NCI-H446 (cell line): Measurements from ENCODE around the gene NOL9.

Experiments used
- DNase-seq, 2 experiments: peaks; one replicate each; lab custom pipeline; 2025; lab: John Stamatoyannopoulos, UW

Gene NOL9

DNA sequence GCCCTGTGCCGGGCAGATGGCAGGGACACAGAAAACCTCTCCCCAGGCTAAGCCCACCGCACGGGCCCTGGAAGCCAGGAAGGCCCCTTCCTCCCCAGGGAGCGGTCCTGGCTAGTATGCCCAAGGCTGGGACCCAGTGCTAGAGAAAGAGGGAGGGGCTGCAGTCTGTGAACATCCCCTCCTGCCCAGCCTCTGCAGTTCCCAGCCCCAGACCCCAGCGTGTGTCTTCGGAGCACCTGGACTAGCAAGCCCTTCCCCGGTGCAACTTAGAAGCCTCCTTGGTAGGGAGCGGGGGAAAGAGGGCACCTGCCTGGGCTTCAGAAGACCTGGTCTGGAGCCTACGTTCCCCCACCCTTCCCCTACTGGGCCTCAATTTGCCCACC is 64.9 kb downstream of the NOL9 start:
- DNase-seq, result no peak

GRCh38 chr1:6488602-6489382 is 65.5 kb downstream of the NOL9 start:
- no peak for DNase-seq

DNA sequence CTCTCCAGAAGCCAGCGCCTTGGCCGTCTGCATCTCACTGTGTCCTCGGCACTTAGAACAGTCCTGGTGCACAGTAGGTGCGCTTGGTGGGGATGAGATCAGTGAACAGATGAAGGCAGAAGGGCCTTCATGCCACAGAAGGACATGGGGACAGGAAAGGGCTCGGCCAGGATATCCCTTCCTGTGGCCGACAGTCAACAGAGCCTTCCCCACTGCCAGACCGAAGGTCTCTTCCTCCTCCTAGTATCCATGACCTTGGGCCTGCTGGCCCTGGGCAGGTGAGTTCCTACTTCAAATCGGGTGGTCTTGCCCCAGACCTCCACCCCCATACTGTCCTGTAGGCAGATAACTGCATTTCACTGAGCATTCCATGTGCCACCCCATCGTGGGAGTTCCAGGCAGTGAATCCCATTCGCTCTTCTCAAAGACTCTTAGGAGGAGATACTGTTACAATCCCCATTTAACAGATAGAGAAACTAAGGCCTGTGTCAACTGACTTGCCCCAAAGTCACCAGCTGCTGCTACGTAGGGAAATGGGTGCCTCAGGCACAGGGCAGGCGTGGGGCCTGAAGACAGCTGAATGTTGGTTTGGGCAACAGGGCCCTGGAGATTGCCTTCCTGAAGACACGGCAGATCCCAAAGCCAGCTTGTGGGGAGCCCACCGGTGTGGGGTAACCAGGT is 66.4 kb downstream of the NOL9 start:
- no peak for DNase-seq

DNA sequence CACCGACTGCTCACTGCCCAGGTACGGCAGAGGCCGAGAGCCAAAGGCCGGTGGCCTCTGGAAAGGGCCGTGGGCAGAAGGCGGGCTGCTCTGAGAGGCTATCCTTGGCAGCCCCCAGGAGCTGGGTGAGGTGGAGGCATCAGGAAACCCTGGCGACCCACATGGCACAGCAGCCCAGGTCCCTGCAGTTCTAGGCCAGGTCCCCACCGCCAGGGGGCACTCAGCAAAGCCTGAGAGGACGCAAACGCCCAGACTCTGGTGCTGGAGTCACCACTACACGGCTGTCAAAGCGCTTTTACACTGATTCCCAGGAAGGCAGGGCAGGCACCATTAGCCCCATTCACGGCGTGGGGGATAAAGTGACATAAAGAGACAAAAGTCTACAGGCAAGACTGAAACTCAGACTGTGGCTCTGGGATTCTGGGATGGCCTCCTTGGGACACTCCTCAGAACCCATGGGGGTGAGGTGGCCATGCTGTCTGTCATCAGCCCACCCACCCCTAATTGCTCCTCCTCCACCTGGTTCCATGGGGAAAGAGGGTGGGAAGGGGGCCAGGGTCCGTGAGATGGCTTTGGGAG is 67.8 kb downstream of the NOL9 start:
- peak; percentile 74 to 89 for DNase-seq

DNA sequence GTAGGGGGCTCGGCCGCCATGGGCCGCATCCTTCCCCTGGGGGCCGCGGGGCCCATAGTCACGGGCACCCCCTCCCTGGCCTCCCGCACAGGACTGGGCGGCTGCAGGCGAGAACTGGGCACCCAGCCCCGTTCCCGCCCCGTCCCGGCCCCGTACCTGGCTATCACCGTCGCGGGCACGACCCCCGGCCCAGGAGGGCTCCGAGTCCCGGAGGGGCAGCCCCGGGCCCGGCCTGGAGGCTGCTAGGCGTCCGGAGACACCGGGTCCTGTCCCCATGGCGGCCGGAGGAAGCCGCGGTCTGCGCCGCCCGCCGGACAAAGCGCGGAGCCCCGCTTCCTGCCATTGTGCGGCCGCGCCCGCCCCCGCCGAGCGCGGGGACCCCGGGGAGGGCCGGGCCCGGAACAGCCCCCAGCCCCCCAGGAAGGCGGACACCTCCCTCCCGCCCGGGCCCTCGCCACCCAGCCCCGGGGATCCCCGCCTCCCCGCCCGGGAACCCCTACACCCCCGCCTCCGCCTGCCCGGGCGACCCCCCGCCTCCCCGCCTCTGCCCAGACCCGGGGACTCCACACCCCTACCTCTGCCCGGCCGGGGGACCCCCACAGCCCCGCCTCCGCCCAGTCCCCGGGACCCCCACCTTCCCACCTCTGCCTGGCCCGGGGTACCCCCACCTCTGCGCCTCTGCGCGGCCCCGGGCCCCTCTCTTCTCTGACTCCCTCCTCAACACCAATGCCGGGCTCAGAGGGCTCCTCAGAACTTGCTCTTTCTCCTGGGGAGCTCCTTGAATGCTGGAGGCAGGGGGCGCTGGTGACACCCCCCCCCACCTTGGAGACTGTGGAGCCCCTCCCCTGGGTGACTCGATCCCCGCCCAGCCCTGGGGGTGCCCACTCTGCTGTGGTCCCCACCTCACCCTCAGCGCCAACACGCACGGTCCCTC is 68.9 kb downstream of the NOL9 start:
- DNase-seq, result no peak

DNA sequence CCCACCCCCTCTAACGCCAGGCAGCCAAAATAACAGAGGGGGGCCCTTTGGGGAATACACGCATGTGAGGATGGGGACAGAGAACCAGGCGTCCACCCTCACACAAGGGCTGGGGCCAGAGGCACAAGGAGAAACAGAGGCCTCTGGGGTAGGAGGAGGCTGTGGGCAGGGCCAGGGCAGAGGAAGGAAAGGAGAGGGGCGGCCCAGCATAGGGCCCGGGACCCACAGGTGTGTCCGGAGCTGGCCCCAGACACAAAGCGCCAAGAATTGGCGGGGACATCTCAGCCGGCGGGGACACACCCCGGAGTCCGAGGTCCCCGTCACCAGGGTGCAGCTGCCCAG is 69.5 kb downstream of the NOL9 start:
- DNase-seq, result no peak

GRCh38 chr1:6483761-6484117 is 70.6 kb downstream of the NOL9 start:
- DNase-seq, result no peak

- DNase-seq, result no peak
Measured at GRCh38 chr1:6483017-6483760, 71.1 kb downstream of the NOL9 start.

DNA sequence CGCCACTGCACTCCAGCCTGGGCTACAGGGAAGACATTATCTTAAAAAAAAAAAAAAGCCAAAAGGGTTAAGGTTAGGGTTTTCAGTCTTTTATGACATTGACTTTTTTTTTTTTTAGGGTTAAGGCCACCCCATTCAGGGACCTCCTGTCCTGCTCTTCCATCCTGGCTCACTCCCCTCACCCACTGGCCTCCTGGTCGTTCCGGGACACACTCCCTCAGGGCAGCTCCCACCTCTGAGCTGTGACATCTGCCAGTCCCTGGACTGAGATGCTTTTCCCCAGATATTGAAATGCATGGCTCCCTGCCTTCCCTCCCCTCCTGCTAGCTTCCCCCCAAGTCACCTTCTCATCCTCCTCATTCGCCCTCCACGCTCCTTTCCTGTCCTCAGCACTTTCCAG is 72.5 kb downstream of the NOL9 start:
- DNase-seq, result no peak

DNA sequence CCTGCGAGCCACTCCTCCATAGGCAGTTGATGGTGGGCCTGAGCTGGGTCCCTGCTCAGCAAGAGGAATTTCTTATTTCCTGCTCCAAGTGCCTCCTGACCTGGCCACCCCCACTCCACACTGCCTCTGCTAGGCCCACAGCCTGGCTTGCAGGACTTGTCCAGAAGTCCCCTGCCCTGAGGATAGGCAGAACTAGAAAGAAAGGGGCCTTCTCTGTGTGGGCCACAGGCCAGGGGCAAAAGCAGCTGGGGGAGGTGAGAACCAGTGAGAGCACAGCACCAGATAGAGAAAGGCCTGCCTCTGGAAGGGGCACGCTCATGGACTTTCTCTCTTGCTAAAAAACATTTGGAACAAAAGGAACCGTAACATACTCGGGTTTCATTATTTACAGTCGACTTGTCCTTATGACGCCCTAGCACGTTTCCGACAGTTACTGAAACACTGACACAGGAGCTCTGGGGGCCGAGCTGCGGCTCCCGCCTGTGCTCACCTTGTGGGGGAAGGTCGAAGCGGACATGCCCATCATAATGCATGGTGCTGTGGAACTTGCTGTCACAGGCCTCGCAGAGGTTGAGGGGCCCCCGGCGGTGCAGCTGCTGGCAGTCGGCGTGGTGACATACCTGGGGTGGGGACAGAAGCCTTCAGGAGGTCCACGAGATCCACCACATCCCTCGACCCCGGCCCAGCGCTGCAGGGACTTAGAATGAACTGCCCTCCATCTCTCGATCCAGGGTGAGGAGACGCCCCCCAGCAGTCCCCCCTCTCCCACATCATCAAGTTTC is 77.1 kb downstream of the NOL9 start:
- no peak for DNase-seq

DNA sequence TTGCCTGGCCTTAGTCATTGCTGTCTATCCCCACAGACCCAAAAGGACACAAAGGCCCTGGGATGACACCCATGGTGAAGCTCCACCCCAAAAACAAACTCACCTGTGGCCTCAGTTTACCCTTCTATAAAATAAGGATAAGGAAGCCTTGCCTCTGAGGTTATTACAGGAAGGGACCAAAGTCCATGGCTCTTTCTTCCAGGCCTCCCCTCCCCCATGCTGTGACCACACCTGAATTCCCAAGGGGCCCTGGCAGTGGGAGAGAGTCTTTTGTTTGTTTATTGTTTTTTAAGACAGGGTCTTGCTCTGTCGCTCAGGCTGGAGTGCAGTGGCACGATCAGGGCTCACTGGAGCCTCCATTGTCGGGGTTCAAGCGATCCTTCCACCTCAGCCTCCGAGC is 77.8 kb downstream of the NOL9 start:
- DNase-seq, result no peak

DNA sequence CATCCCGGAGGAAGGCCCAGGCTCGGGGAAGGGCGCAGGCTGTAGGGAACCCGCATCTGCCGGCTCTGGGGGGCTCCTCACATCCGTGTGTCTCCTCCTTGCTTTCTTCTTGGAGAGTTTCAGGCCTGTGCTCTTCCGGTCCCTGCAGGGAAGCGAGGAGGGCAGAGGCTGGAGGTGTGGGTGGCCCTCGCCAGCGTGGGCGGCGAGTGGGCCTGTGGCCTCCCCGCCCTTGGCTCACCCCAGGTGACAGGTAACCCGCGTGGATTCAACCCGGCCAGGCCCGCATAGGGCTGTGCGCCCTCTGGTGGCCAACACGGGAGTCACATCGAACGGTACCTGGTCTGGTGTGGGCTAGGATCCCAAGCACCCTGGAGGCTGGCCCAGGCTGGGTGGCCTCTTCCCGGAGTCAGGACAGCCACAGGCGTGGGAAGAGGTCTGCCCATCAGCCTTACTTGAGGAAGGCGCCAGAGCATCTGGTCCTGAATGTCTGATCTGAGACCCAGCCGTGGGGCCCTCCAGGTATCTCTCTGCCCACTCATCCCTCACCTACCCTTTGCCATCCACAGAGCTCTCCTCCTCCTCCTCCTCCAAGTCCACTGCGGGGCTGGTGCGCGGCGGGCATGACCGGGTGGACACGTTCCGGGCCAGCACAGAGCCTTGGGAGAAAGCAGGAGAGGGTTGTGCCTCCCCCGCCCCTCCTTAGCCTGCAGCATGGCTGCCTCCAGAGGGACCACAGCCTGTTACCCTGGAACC is 78.8 kb downstream of the NOL9 start:
- DNase-seq, result peak; percentile 32 to 62

GRCh38 chr1:6474815-6475282 is 79.5 kb downstream of the NOL9 start:
- no peak for DNase-seq

DNA sequence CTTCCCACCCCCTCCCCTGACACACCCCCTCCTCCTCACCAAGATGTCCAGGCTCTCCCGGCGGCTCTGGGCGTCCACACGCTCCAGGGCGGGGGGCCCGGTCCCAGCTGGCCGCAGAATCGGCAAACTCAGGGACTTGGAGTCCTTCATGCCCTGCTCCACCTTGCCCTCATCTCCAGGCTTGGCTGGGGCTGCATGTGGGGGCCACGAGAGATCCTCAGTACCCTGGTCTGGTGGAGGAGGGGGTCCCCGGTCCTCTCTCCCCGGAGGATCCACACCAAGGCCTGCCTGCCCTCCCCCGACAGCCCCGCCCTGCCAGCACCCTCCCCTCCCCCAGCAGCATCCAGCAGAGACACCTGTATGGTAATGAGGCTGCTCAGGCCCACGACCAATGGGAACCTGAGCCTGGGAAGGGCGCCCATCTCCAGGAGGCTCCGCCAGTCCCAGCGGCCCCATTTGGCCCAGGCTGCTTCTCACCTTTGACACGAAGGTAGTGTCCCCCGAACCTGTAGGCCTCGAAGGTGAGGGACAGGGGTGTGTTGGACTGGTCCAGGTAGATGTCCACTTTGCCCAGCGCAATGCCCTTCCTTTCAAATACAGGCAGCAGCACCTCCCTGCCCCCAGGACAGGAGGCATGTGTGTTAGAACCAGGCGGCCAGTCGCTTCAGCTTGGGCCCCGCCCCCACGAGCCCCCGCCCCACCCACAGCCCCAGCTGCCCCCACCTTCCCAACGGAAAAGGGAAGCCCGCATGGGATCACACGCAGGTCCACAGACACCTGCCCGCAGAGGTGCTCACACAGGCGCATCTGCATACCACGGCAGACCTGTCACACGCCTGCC is 80.1 kb downstream of the NOL9 start:
- no peak for DNase-seq

- DNase-seq, result no peak
Measured at GRCh38 chr1:6473156-6473555, 81.2 kb downstream of the NOL9 start.

DNA sequence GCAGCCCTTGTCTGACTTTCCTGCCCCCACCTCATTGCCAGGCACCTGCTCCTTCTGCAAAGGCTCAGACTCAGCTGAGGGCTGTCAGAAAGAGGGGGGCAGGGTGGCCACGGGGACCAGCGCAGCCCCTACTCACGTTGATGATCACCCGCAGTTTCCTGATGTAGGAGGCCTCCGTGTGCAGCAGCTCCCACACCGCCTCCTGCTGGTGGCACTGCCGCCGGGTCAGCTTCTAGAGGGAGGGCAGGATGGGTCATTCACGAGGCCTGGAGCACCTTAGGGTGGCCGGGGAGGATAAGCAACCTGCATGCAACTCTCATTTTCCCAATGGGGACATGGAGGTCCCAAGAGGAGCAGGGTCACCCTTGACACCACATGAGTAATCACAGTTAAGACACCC is 81.9 kb downstream of the NOL9 start:
- DNase-seq, result no peak

DNA sequence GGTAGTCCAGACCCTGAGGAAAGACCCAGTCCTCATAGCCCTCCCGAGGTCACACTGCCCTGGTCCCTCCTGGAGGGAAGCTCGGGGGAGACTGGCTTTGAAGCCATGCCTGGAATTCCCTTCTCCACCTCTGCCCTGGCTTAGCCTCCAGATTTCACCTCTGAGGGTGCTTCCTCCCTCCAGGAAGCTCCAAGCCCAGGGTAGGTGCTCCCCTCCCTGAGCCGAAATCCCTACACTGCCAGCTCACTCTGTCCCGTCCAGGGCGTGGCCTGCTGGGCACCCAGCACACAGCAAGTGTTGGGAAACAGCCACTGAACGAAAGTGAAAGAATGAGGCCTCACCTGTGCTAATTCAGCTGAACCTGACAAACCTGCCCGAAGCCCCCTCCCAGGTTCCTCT is 82.3 kb downstream of the NOL9 start:
- no peak for DNase-seq
